Measurements from ENCODE around the gene CTU1.

The CTU1 gene

GRCh38 chr19:51100601-51101000 lies 7.6 kb downstream of the CTU1 start:
- no peak overlapping the region for H3K27ac Mint-ChIP-seq
- no peaks in the 10 kb centered on the region for H3K9me3 Mint-ChIP-seq
- H3K4me3 Mint-ChIP-seq, result no peak overlapping the region
- TF ChIP-seq CTCF (IDR thresholded peaks at IDR 0.05), result no peak
- no peaks in the 10 kb centered on the region for H3K4me1 Mint-ChIP-seq
- H3K27me3 Mint-ChIP-seq (ENCODE audit: low read depth, poor library complexity), result peaks cover 4% of the 10 kb centered on the region
- DNase-seq, result no peak
- H3K36me3 Mint-ChIP-seq (ENCODE audit: low read depth), result peaks cover 17% of the 10 kb centered on the region

- Mint-ChIP-seq H3K4me1 (peaks cover 7% of the 10 kb centered on the region), H3K4me3 (no peak overlapping the region), H3K9me3 (no peaks in the 10 kb centered on the region), H3K36me3 (ENCODE audit: low read depth) (peaks cover 13% of the 10 kb centered on the region), H3K27ac (no peak overlapping the region), H3K27me3 (ENCODE audit: low read depth, poor library complexity) (peaks cover 5% of the 10 kb centered on the region)
- no peak for DNase-seq
- no peak for TF ChIP-seq CTCF (IDR thresholded peaks at IDR 0.05)
These were observed 9.2 kb downstream of the CTU1 start for GRCh38 chr19:51099047-51099382.

- H3K9me3 Mint-ChIP-seq, result no peaks in the 10 kb centered on the region
- TF ChIP-seq CTCF (IDR thresholded peaks at IDR 0.05), result no peak
- H3K27me3 Mint-ChIP-seq (ENCODE audit: low read depth, poor library complexity), result peaks cover 9% of the 10 kb centered on the region
- no peak for DNase-seq
- peaks cover 13% of the 10 kb centered on the region for H3K36me3 Mint-ChIP-seq (ENCODE audit: low read depth)
- peaks cover 12% of the 10 kb centered on the region for H3K4me1 Mint-ChIP-seq
- no peak overlapping the region for H3K4me3 Mint-ChIP-seq
- H3K27ac Mint-ChIP-seq, result no peak overlapping the region
These were observed 9.7 kb downstream of the CTU1 start for GRCh38 chr19:51098365-51099046.

GRCh38 chr19:51097796-51098195 lies 10.4 kb downstream of the CTU1 start:
- Mint-ChIP-seq H3K27me3 (ENCODE audit: low read depth, poor library complexity) (peaks cover 11% of the 10 kb centered on the region), H3K27ac (no peak overlapping the region), H3K4me1 (peaks cover 17% of the 10 kb centered on the region), H3K9me3 (no peaks in the 10 kb centered on the region), H3K36me3 (ENCODE audit: low read depth) (peaks cover 6% of the 10 kb centered on the region), H3K4me3 (no peak overlapping the region)
- DNase-seq, result no peak
- no peak for TF ChIP-seq CTCF (IDR thresholded peaks at IDR 0.05)

- TF ChIP-seq CTCF (IDR thresholded peaks at IDR 0.05), result peak; percentile 48
- Mint-ChIP-seq H3K27ac (no peak overlapping the region), H3K27me3 (ENCODE audit: low read depth, poor library complexity) (peaks cover 11% of the 10 kb centered on the region), H3K9me3 (no peaks in the 10 kb centered on the region), H3K4me3 (no peak overlapping the region), H3K36me3 (ENCODE audit: low read depth) (peaks cover under 1% of the 10 kb centered on the region), H3K4me1 (peaks cover 17% of the 10 kb centered on the region)
- peak; percentile 87 for DNase-seq
These were observed 11.0 kb downstream of the CTU1 start for GRCh38 chr19:51097166-51097738.
